GM19324 (cell line): ENCODE results near the gene ADCY3.

ENCODE experiments used
- ATAC-seq: cut with Tn5 transposase; IDR thresholded peaks from one replicate; pipeline ENCODE4 v1.9.1; 2021; ENCODE audit warnings: mild to moderate bottlenecking, moderate library complexity; ENCODE audit not compliant: unreplicated experiment, low FRiP score

The ADCY3 gene

DNA sequence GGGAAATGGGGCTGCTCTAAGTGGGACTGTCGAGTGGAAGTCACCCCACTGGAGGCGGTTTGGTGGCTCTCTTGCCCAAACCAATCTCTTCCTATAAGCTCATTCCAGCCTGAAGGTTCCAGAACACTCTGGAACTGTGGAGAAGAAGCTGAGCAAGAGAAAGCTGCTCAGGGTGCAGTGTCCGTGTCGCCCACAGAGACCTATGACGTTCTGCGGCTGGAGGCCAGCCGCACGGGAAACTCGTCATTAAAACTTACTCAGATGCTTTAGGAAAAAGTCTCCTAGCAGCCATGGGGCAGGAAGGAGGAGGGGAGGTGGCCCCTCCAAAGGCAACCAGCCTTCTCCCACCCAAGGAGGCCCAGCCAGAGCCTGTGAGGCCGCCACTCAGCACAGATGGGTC, 41.7 kb downstream of the ADCY3 start:
- no peak for ATAC-seq

DNA sequence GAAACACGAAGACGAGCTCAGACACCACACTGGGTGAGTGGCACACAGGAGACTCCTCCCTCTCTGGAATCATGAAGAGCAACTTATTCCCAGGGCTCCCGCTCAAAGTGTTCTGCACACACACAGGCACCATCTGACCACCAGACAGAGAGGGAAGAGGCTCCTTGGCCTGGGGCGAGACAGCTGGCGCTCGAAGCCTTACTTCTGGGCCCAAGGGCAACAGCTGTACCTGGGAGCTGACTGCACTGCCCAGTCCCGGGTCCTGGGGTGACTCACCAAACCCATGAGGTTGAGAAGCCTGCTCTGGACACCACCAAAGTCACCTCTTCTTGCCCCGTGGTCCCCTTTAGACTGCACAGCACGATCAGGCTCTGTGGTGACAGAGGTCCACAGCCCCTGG, 42.4 kb downstream of the ADCY3 start:
- no peak for ATAC-seq

DNA sequence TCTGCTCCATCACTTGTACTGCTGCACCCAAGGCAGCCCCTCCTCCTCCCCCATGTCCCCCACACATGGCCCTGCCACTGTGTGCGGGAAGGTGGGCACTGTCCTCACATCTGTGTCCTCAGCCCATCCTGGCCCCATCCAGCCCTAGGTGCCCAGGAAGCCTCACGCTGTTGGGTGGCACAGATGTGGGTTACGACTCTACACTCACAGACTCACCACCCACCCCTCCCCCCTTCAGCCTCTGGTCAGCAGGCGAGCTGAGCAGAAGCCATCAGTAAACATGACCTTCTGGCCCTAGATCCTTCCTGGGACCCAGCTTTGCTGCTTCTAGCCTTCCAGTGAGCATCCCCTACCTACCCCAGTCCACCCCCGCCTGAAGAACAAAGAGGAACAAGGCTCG, 43.0 kb downstream of the ADCY3 start:
- ATAC-seq, result no peak

DNA sequence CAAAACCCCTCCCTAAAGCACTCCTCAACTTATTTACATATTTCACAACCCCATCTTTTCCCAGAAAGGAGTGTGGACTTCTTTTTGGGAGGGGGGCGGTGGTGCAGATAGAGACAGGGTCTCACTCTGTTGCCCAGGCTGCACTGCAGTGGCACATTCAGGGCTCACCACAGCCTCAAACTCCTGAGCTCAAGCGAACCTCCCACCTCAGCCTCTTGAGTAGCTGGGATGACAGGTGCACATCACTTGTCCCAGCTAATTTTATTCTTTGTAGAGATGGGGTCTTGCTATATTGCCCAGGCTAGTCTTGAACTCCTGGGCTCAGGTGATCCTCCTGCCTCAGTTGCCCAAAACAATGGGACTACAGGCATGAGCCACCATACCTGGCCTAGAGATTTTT, 44.1 kb downstream of the ADCY3 start:
- no peak for ATAC-seq

DNA sequence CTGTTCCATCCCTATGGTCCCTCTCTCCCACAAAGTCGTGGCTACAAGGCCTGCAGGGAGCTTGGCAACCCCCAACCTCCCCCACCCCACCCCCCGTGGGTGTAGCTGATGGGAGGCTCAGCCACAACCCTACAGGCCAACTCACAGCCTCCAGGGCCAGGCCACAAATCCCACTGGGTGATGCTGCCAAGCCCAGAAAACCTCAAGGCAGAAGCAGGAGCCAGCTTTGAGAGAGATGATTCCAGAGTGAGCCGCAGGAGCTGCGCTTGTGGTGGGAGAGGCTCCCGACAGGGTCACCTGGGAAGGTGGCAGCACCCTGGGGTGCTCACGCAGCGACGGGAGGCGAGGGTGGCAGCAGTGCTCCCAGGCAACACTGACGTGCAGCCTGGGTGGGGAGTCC, 44.8 kb downstream of the ADCY3 start:
- no peak for ATAC-seq

DNA sequence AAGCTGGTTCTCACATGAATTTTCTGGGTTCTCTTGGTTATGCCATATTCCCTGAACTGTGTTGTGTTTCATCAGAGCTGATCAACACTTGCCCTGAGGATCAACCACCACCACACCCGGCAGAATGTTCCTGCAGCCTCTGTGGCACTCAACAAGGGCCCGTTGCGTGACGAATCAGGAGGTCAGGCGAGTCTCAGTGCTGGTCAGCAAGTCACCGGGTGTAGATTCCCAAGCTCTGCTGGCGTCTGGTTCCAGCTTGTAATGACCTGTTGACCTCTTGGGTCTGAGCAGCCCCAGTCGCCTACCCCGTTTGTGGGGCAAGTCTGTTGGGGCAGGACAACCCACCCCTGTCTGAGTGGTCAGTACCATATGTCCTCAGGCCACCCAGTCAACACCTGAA, 46.0 kb downstream of the ADCY3 start:
- no peak for ATAC-seq

DNA sequence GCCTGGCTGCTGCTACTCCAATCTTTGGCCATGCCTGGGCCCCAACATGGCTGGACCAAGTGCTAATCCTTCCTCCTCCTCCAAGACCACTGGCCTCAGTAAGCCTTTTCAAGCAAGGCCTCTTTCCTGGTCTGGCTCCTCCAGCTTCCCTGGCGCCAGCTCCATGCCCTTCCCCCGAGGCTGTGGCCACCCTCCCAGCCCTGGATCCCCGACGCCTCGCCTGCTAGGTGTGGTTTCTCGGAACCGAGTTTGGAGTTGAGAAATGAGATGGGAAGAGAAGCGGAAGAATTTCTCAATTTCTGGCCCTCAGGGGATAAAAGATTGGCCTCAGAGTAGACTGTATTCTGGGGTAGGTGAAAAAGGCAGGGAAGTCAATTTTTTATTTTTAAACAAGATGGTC, 46.4 kb downstream of the ADCY3 start:
- no peak for ATAC-seq

DNA sequence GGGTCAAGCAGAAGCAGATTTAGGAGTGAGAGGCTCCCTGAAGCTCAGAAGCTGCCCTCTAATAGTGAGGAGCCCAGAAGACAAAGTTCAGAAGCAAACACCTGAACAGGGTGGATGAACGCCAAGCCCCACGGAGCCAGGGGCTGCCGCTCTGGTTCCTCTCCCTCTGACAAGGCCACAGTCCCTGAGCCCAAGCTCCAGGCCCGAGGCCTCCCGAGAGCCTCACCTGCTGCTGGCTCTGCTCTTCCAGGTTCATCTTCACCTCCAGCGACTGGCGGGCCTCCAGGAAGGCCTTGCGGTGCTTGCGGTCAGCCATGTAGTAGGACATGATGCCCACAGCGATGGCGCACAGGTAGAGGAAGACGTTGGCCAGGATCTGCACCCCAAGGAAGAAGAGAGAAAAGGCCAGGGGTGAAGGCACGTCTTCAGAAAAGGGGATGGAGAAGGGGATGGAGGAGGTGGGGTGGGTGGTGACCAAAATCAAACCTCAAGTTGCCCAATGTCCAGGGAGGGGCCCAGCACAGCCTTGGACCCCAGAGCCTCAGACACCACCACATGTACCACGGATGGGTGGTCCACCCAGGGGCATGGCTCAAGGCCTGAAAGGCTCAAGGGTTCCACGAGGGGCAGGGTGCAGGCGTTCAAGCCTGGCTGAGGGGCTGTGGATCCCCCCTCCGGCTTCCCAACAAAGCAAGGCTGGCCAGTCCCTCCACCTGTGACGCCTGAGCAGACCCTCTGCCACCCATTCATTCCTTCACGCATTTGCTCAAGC, 47.5 kb downstream of the ADCY3 start:
- ATAC-seq, result no peak

DNA sequence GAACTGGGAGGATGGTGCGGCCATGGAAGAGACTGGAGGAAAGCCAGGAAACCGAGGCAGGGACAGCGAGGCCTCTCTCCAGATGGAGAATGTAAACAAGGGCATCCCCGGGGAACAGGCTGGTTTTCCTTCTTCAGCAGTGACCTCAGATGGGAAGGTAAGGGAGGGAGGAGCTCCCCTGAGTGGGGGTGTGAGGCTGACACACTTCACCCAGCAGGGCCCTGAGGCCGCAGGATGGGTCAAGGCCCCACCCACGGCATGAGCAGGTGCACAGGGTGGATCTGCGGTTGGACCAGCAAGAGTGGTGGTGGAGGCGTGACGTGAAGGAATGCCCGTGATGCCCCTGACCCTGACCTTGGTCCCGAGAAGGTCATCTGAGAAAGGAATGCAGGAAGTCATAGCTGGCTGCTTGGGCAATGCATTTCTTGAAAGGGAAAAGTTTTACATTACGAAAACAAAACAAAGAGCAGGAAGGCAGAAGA, 48.1 kb downstream of the ADCY3 start:
- ATAC-seq, result no peak

DNA sequence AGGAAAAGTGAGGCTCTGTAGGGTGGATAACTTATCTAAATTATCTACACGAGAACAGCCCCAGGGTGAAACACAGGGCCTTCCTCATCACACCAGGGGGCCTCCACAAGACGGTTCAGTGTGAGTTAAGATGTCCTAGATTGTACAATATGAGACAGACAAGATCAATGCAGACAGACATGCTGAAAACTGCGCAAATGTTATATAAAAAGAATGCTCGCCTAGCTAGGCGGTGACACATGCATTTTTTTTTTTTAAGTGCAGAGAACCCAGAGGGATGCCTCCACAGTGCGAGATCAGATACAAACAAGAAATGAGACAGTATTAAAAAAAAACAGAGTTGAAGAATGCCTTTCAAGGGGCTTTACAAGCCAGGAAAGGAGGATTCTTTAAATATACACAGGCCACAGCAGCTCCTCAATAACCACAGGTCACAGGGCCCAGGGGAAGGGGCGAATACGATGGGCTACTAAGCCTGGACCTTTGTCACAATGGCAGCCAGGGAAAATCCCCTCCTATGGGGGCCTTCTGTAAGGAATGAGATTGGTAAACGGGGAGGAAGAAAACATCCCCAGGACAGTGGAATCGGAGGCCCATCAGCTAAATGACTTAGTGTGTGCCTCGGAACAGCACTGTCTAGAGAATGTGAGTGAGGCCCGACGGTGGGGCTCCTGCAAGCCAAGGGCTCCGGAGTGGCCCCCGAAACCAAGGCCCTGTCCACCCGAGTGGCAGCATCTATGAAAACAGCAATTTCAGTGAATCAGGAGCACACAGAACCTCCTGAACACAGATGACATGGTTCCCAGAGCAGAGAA, 48.9 kb downstream of the ADCY3 start:
- no peak for ATAC-seq

DNA sequence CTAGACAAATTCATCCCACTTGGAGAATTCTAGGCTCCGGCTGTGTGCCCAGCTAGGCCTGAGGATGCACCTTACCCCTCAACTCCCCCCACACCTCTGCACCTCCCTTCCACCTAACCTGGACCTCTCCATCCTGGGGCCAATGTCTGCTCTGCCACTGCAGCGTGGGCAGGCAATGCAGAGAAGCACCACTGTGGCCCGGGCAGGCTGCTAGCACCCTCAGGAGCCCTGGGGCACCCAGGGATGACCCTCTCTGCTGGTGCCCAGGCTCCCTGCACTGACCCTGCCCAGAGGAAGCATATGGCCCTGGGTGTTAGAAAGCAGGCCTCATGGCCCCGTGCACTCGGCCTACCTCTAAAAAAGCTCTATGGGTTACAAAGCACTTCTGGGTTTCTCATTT, 49.6 kb downstream of the ADCY3 start:
- ATAC-seq, result no peak

DNA sequence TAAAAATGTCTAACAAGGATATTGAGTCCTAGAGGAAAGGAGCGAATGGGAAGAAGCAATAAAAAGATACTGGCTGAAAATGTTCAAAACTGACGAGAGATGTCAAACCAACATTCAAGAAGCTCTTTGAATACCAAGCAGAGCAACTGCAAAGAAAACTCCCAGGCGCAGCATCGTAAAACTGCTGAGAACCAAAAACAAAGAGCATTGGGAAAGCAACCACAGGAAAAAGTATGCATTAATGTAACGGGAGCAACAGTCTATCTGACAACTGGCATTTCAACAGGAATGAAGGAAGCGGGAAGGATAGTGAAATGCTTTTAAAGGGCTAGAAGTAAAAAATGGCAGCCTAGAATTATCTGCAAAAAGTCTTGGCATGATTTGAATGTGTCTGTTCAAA, 53.1 kb downstream of the ADCY3 start:
- no peak for ATAC-seq

DNA sequence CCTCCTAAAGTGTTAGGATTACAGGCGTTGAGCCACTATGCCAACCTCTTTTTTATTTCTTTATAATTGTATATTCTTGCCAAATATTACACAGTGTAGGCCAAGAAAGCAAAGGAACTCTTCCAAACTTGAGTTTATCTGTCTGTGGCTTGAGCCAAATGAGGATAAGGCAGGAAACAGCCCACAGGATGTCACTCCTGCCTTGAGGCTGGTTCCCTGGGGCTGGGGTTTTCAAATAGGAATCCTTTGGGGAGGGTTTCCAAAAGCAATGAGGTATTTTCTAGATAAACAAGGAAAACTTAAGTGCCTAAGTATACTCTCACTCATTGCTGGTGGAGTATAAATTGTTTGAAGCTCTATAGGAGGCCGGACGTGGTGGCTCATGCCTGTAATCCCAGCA, 56.4 kb downstream of the ADCY3 start:
- no peak for ATAC-seq

DNA sequence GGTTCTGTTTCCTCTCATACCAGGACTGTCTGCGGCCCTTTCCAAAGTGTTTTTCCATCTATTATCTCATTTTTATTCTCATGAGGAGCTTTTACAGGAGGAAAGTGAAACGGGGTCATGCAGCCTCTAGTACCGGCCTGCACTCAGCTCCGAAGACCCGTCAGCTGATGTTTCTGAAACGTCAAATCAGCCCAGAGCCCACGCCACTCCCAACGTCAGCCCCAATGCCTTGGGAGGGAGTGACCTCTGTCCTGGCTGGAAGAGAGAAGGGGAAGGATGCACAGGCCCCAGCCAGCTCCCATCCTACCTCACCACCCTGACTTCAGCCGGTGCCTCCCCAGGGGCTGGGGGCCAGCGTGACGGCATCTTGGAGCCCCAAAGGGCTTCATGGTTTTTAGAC, 58.5 kb downstream of the ADCY3 start:
- ATAC-seq, result no peak

DNA sequence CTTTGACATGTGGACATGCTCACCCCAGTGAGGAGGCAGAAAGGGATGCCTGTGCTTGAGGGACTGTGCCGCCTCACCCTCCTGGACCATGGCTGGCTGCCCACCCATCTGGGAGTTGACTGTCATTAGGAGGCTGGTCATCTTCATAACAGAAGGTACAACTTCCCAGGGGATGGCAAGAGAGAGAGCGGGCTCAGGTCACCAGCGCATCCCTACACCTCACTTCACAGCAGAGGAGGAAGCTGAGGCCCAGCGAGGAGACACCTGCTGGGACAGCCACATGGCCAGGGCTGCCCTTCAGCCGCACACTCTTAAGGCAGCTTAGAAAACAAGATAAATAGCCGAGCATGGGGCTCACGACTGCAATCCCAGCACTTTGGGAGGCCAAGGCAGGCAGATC, 59.4 kb downstream of the ADCY3 start:
- no peak for ATAC-seq

DNA sequence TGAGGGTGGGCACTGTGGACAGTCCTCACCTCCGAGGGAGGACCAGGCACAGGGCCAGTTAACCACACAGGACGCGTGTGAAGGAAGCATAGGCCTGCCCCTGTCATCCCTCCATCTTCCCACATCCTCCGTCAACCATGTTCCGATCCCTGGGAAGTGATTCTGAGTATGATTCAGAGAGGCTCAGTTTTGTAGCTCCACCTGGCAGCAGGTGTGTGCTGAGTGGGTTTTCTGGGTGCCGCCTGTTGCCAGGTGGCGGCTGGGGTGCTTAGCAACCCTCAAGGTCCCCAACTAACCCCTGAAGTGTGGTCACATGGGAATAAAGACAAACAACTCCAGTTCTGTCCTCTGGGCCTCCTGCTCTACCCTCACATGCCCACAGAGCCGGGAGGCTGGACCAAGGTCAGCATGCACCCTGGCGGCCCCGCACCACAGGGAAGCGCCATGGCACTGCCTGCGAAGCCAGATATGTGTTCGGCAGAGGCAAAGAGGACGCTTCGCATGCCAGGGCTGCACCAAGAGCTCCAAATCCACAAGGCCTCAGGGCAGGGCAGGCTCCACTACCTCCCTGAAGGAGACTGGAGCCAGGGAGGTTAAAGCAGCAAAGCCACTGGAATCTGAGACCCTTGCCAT, 60.0 kb downstream of the ADCY3 start:
- no peak for ATAC-seq

DNA sequence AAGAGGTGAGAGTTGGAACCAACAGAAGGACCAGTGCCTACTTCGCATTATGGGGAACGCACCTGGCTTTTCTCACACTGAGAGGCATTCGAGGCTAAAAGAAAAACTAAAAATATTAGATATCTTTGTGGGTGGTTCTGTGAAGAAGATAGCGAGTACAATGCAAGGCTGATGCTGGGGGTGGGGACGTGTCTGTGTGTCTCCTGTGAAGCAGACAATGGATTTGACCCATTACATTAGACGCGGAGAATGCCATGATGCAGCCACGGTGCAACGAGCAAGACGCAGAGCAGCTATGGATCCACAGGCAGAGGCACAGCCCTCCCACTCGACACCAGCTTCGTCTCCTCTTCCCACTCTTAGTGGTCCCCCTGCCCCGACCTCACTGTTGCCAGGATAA, 61.0 kb downstream of the ADCY3 start:
- ATAC-seq, result no peak

DNA sequence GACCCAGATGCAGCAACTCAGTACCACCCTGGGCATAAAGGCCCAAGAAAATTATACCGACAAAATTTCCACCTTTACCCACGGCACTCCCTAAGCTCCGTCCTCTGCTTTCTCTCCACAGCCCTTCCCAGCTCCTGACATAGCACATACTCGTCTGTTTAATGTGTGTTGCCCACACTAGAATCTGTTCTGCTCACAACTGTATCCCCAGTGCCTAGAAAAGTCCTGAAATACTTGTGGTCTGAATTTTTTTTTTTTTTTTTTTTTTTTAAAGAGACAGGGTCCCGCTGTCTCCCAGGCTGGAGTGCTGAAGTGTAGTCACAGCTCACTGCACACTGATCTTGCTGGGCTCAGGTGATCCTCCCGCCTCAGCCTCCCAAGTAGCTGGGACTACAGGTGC, 62.3 kb downstream of the ADCY3 start:
- ATAC-seq, result no peak

DNA sequence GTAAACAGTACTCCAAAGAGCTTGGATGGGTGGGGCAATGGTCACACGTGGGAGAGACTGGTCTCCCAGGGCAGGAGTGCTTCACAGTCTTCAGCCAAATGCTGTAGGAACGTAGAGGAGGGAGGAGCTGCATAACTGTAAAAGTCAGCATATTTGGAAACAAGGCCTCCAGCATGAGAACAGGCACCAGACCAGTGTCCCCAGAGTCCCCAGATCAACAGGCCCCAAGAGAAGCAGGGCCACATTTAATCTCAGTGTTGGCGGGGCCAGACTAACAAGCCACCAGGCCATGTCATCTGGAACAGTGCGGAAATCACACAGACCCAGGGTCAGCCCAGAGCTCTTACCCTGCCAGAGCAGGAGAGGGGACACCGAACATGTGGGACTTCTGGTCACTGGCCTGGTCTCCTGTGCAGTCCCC, 63.2 kb downstream of the ADCY3 start:
- ATAC-seq, result no peak

DNA sequence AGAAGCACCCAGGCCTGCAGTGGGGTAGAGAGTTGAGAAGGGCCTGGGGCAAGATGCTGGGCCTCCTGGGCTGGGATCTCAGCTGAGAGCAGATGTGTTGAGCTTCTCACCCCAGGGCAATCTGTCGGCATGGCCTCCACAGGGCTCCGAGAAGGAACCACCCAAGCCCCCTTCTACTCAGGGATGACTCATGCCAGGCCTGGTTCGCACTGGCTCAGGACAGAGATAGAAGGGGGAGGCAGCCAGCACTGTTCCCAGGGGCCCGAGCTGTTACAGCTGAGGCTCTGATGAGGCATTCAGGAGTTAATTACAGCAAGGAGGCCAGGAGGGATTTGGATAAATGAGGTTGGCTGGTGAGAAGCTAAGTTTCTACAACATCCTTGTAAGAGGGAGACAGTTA, 64.3 kb downstream of the ADCY3 start:
- ATAC-seq, result no peak

DNA sequence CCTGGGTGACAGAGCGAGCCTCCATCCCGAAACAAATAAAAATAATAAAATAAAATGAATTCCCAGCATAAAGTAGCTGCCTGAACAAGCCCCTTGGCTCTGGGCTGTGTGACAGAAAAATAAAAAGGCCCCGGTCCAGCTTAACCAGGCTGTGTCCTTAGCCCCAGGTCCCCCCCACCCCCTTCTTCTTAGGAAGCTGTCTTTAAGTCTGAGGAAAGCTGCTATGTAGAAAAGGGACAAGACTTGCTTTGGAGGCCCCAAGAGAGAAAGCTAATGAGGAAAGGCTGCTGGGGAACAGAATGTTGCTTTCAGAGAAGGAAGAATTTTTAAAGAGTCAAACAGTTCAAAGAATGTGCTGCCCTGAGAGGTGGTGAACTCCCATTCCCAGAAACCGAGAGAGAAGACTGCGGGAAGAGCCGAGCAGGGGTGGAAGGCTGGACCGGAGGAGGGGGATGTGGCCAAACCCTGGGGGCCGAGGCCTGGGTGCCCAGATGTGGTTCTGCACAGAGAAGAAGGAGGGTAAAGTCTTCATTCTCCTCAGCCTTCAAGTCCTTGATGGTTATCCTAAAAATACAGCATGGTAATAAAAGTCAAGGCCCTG, 64.9 kb downstream of the ADCY3 start:
- no peak for ATAC-seq
